NCI-H446 (cell line): ENCODE results near the gene EEF2K.
"Not testable (repeated sequence)": the region's sequence is repeated elsewhere in the genome, so short reads cannot be mapped to it uniquely, and the experiment has no call there.

Experiments
- DNase-seq, 2 experiments: peaks; one replicate each; lab custom pipeline; 2025; lab: John Stamatoyannopoulos, UW

The EEF2K gene

GRCh38 chr16:22296225-22297113, 90.4 kb downstream of the EEF2K start:
- DNase-seq: peak in 1 of 2 experiments; percentile 41

- DNase-seq: peak; percentile 94 to 98
Measured at GRCh38 chr16:22297114-22297870, 91.2 kb downstream of the EEF2K start, which contains the start of gene POLR3E. POLR3E (plus strand) TSS chr16:22297409; CDS start chr16:22302969, 5,560 bp downstream.

- peak; percentile 68 to 90 for DNase-seq
Measured at GRCh38 chr16:22297871-22298733, 92.0 kb downstream of the EEF2K start.

- DNase-seq: no peak
Measured at GRCh38 chr16:22299036-22299435, 93.0 kb downstream of the EEF2K start.

- DNase-seq: peak; percentile 29 to 48
Measured at GRCh38 chr16:22300427-22301071, 94.5 kb downstream of the EEF2K start.

GRCh38 chr16:22301423-22301822, 95.3 kb downstream of the EEF2K start:
- not testable (repeated sequence) for DNase-seq

- DNase-seq: no peak
Measured at GRCh38 chr16:22302776-22303363, 96.8 kb downstream of the EEF2K start.

GRCh38 chr16:22304411-22304810, 98.3 kb downstream of the EEF2K start:
- DNase-seq: no peak

GRCh38 chr16:22306788-22307187, 100.7 kb downstream of the EEF2K start:
- DNase-seq: no peak

GRCh38 chr16:22307838-22308237, 101.8 kb downstream of the EEF2K start:
- no peak for DNase-seq

GRCh38 chr16:22308824-22309520, 102.9 kb downstream of the EEF2K start:
- no peak for DNase-seq

- no peak for DNase-seq
Measured at GRCh38 chr16:22311520-22311919, 105.4 kb downstream of the EEF2K start.

GRCh38 chr16:22312897-22313781, 107.1 kb downstream of the EEF2K start:
- no peak for DNase-seq

GRCh38 chr16:22313876-22314470, 107.9 kb downstream of the EEF2K start:
- no peak for DNase-seq

- no peak for DNase-seq
Measured at GRCh38 chr16:22314661-22315626, 108.9 kb downstream of the EEF2K start.

GRCh38 chr16:22315979-22316378, 109.9 kb downstream of the EEF2K start:
- DNase-seq: no peak

- no peak for DNase-seq
Measured at GRCh38 chr16:22316411-22316811, 110.3 kb downstream of the EEF2K start.
